Mononuclear cell (primary cell): ENCODE data around the gene RIMBP2. TPM values are rescaled to one million over a fixed set of nuclear protein-coding genes. Genes with fewer than 3 reads are reported as not detected.

Source experiments
- H3K27me3 ChIP-seq: 2 replicates; pipeline ENCODE4 v1.6.0; 2011; ENCODE audit warnings: low read length, control low read depth; ENCODE audit not compliant: insufficient read depth
- H3K4me1 ChIP-seq: 2 replicates; pipeline ENCODE4 v1.5.1; 2011; ENCODE audit warnings: mild to moderate bottlenecking, low read length, control low read depth; ENCODE audit not compliant: insufficient read depth
- H3K4me3 ChIP-seq: 2 replicates; pipeline ENCODE4 v1.5.1; 2011; ENCODE audit warnings: mild to moderate bottlenecking, low read length, moderate library complexity
- H3K9me3 ChIP-seq: 2 replicates; pipeline ENCODE4 v1.5.1; 2011; ENCODE audit warnings: low read depth, mild to moderate bottlenecking, control low read depth, low read length
- total RNA-seq: library from RNA; depleted of rRNA; stranded (reverse); fragments of >200 nt; gene quantifications from one replicate; pipeline ENCODE4 v1.2.3, GENCODE V29; 2012

Gene RIMBP2
- total RNA-seq, 1 donor, result not detected

- no peaks in the 10 kb centered on the region for H3K27me3 ChIP-seq
- no peaks in the 10 kb centered on the region for H3K4me1 ChIP-seq
- H3K9me3 ChIP-seq, result no peaks in the 10 kb centered on the region
- no peak overlapping the region for H3K4me3 ChIP-seq
Measured at GRCh38 chr12:130555628-130556485, 160.2 kb downstream of the RIMBP2 start.

DNA sequence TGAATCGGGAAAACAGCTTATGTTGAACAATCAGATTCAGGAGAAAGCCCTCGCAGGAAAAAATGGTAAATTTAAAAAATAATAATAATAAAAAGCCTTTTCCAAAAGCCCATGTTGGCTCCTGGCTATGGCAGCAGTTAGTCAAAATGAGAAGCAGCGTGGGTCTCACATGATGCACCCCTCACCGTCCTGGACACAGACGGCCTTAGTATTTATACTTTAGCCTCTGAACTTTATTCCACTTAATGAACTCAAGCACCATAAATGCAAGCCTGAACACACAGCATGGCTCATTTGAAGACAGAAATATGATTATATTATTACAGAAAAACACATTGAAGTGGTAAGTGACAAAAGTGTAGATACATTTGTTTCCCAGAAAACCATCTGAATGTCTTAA lies 160.9 kb downstream of the RIMBP2 start:
- no peaks in the 10 kb centered on the region for H3K27me3 ChIP-seq
- H3K9me3 ChIP-seq, result no peaks in the 10 kb centered on the region
- H3K4me1 ChIP-seq, result no peaks in the 10 kb centered on the region
- no peak overlapping the region for H3K4me3 ChIP-seq

GRCh38 chr12:130552483-130552996 lies 163.6 kb downstream of the RIMBP2 start:
- H3K4me3 ChIP-seq, result no peak overlapping the region
- no peaks in the 10 kb centered on the region for H3K9me3 ChIP-seq
- H3K27me3 ChIP-seq, result no peaks in the 10 kb centered on the region
- no peaks in the 10 kb centered on the region for H3K4me1 ChIP-seq

- H3K27me3 ChIP-seq, result no peaks in the 10 kb centered on the region
- H3K4me3 ChIP-seq, result no peak overlapping the region
- no peaks in the 10 kb centered on the region for H3K4me1 ChIP-seq
- H3K9me3 ChIP-seq, result no peaks in the 10 kb centered on the region
Measured at GRCh38 chr12:130549361-130549760, 166.7 kb downstream of the RIMBP2 start.

DNA sequence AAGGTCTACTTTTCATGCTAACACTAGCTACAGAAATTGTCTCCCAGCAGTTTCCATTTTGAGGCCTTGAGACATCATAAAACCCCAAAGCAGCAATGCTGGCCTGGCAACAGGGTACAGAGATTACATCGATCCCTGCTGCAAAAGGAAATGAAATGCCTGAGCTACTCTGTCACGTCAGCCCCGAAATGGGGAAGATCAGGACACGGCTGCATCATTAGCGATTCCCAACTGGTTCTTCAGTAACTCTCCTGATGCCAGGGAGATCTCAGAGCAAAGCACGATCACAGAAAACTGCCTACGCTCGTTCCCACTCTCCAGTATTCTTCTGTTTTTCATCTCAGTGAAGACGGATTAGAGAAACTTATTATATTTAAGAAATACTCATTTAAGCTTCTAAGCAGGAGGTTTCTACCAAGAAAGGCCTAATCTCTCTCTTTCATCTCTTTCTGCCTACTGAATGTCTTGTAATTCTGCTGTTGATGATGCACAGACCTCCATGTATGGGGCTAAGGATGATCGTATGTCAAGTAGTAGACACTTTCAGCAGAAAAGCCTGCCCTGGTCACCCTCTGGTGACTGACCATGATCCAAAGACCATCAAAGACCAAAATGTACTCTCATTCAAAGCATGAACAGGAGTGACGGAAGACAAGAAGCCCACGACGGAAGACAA lies 168.5 kb downstream of the RIMBP2 start:
- Histone ChIP-seq H3K9me3 (no peaks in the 10 kb centered on the region), H3K4me1 (no peaks in the 10 kb centered on the region), H3K27me3 (no peaks in the 10 kb centered on the region), H3K4me3 (no peak overlapping the region)

GRCh38 chr12:130546494-130546893 lies 169.6 kb downstream of the RIMBP2 start:
- no peaks in the 10 kb centered on the region for H3K4me1 ChIP-seq
- no peak overlapping the region for H3K4me3 ChIP-seq
- no peaks in the 10 kb centered on the region for H3K9me3 ChIP-seq
- H3K27me3 ChIP-seq, result no peaks in the 10 kb centered on the region

GRCh38 chr12:130545475-130545874 lies 170.6 kb downstream of the RIMBP2 start:
- no peaks in the 10 kb centered on the region for H3K27me3 ChIP-seq
- H3K4me3 ChIP-seq, result no peak overlapping the region
- H3K4me1 ChIP-seq, result no peaks in the 10 kb centered on the region
- H3K9me3 ChIP-seq, result no peaks in the 10 kb centered on the region

- H3K27me3 ChIP-seq, result no peaks in the 10 kb centered on the region
- no peak overlapping the region for H3K4me3 ChIP-seq
- H3K9me3 ChIP-seq, result no peaks in the 10 kb centered on the region
Measured at GRCh38 chr12:130540376-130540775, 175.7 kb downstream of the RIMBP2 start.

DNA sequence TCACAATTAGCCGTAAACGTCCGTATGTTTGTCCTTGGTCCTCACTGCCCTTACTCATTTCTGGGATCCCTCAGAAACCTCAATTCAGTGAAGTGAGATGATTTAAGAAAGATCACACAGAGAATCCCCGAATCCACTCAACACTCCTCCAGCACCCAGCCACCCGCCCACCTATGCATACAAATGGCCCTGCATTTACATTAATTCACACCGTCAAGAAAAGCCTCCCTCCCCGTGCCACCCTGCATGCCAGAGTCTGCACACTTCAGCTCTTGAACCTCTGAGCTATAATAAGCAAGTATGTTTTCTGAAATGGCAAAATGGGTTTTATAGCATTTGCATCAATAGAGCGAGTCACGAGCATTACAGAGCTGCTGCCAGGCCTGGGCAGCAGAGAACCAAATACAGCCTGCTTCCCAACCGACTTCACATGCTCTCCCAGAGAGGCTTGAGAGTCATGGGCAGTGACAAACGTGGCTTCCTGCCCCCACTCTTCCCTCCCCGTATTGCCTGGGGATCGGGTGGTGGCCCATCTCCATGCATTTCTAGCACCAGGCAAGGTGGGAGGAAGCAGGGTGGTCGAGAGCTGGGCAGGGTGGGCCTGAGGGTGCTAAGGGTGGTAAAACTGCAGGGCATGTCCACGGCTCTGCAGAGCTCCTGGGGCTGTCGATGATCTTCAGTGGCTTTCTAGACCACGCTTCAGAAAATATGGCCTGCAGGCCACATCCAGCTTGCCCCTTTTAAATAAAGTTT lies 177.6 kb downstream of the RIMBP2 start:
- Histone ChIP-seq H3K27me3 (no peaks in the 10 kb centered on the region), H3K4me1 (no peaks in the 10 kb centered on the region), H3K4me3 (no peak overlapping the region), H3K9me3 (no peaks in the 10 kb centered on the region)

More at GRCh38 chr12:130540376-130540775, 175.7 kb downstream of the RIMBP2 start:
- H3K4me1 ChIP-seq, result no peaks in the 10 kb centered on the region

DNA sequence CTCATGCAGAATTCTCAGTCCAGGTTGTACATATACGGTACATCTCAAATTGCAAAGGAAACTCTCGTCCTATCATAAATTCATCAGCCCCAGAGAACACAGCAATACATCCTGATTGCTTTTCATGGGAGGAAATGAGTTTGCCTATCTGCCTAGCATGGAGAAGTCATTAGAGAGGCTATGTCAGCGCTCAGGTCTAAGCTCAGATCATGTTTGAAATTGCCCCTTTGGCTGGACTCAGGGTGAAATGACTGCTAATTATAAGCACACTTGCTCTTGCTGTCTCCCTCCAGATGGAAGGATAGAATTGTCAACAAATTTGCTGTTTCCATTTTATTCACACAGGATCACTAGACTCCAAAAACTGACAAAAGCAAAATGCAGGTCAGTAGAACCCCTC lies 178.4 kb downstream of the RIMBP2 start:
- no peak overlapping the region for H3K4me3 ChIP-seq
- no peaks in the 10 kb centered on the region for H3K4me1 ChIP-seq
- H3K27me3 ChIP-seq, result no peaks in the 10 kb centered on the region
- H3K9me3 ChIP-seq, result no peaks in the 10 kb centered on the region

- no peaks in the 10 kb centered on the region for H3K4me1 ChIP-seq
- H3K4me3 ChIP-seq, result no peak overlapping the region
- H3K9me3 ChIP-seq, result no peaks in the 10 kb centered on the region
- no peaks in the 10 kb centered on the region for H3K27me3 ChIP-seq
Measured at GRCh38 chr12:130537051-130537450, 179.0 kb downstream of the RIMBP2 start.

GRCh38 chr12:130530429-130530828 lies 185.7 kb downstream of the RIMBP2 start:
- Histone ChIP-seq H3K4me3 (no peak overlapping the region), H3K4me1 (no peaks in the 10 kb centered on the region), H3K9me3 (no peaks in the 10 kb centered on the region), H3K27me3 (no peaks in the 10 kb centered on the region)

GRCh38 chr12:130529781-130530180 lies 186.3 kb downstream of the RIMBP2 start:
- Histone ChIP-seq H3K9me3 (no peaks in the 10 kb centered on the region), H3K4me1 (no peaks in the 10 kb centered on the region), H3K4me3 (no peak overlapping the region), H3K27me3 (no peaks in the 10 kb centered on the region)

DNA sequence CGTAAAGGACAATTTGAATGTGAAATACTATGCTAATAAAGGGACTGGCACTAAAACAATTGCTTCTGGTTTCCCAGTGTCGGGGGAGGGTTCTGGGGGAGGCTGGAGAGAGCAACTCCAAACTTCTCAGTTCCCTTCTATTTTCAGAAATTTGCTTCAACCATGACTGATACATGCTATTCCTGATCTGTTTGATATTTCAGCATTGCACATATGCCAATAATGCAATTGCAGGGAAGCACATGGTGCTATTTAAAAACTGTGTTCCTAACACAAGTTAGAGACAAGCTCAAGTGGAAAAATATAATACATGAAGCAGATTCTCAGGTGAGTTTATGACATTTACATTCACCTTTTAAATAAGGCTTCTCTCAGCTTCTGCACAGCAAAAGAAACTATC lies 188.9 kb downstream of the RIMBP2 start:
- no peaks in the 10 kb centered on the region for H3K27me3 ChIP-seq
- H3K9me3 ChIP-seq, result no peaks in the 10 kb centered on the region
- no peaks in the 10 kb centered on the region for H3K4me1 ChIP-seq
- H3K4me3 ChIP-seq, result no peak overlapping the region

GRCh38 chr12:130526813-130527212 lies 189.3 kb downstream of the RIMBP2 start:
- Histone ChIP-seq H3K27me3 (no peaks in the 10 kb centered on the region), H3K4me1 (no peaks in the 10 kb centered on the region), H3K9me3 (no peaks in the 10 kb centered on the region), H3K4me3 (no peak overlapping the region)
